Right lobe of liver (tissue), 6 donors: Measurements from ENCODE around the gene PRDM16. TPM values are rescaled to one million over a fixed set of nuclear protein-coding genes. Genes with fewer than 3 reads are reported as not detected.
A peak's percentile ranks its signal among the peaks of the same experiment; 100 is the strongest.

Experiments used
- ATAC-seq, 4 donors: fragments of 200-7000 bp; cut with Tn5 transposase; one replicate each; pipeline ENCODE4 v1.9.1; 2020; ENCODE audit warnings: mild to moderate bottlenecking in 4 of 4, moderate library complexity in 4 of 4
- DNase-seq, 3 donors: peaks; one replicate each; pipeline ENCODE4 v3.0.0-alpha.2; 2020
- H3K27ac ChIP-seq, 3 donors: fragments of 200-600 bp; one replicate each; pipeline ENCODE4 v1.8.0; 2022
- H3K27me3 ChIP-seq, 2 donors: fragments of 200-600 bp; one replicate each; pipeline ENCODE4 v1.8.0; 2022
- H3K36me3 ChIP-seq, 4 donors: fragments of 200-600 bp; sonication (generic) in 1 of 4; one replicate each; pipeline versions ENCODE4 v1.5.1 to v1.8.0; 2017 to 2022; ENCODE audit warnings: control low read depth in 1 of 4
- H3K4me1 ChIP-seq, 4 donors: fragments of 200-600 bp; sonication (generic) in 1 of 4; one replicate each; pipeline versions ENCODE4 v1.5.1 to v1.8.0; 2017 to 2022; ENCODE audit warnings: control low read depth in 1 of 4
- H3K4me3 ChIP-seq, 3 donors: fragments of 200-600 bp; one replicate each; pipeline ENCODE4 v1.8.0; 2022
- H3K9me3 ChIP-seq, 4 donors: fragments of 200-600 bp; sonication (generic) in 1 of 4; one replicate each; pipeline versions ENCODE4 v1.5.1 to v1.8.0; 2017 to 2022; ENCODE audit warnings: control low read depth in 1 of 4
- CTCF ChIP-seq, 4 donors: fragments of 200-600 bp in 3 of 4; fragments of 450-650 bp in 1 of 4; IDR thresholded peaks; one replicate each; pipeline versions ENCODE4 v1.5.1 to v1.8.0; 2016 to 2022; ENCODE audit warnings: antibody characterized with exemption in 4 of 4, mild to moderate bottlenecking in 2 of 4
- POLR2A ChIP-seq: fragments of 450-650 bp; IDR thresholded peaks from one replicate; pipeline ENCODE4 v1.6.1; 2017; ENCODE audit warnings: antibody characterized with exemption, mild to moderate bottlenecking
- WGBS: methylation state at CpG from one replicate; pipeline ENCODE4 v1.1.6; 2018; ENCODE audit warnings: low coverage, low lambda C conversion rate; ENCODE audit not compliant: insufficient coverage; ENCODE audit errors: missing lambda C conversion rate; 5-methylcytosine and 5-hydroxymethylcytosine counted together
- intact Hi-C, 2 donors: fragments of 100-400 bp; cut with DNase I; formaldehyde crosslinking; loops; one replicate each; pipeline versions ENCODE4 v1.11.2 to v1.14.1; 2022
- total RNA-seq, 6 experiments: library from RNA; depleted of rRNA in 2 of 6; stranded (reverse); fragments of >200 nt in 2 of 6; fragmentation: NEBNext Ultra II Directional in 3 of 6; extraction: Animal tissue kit (Norgen Biotek cat#: 25700) in 3 of 6; gene quantifications; one replicate each; pipeline versions ENCODE4 v1.1.0 to v1.2.4, GENCODE V29; 2016 to 2023
- donor health status: DM: no; HTN: yes; CAD: no.
- donor health status: DM: no; HTN: no; CAD: no.
- donor health status: DM: no; HTN: no; CAD: no.
- donor health status: DM: no; HTN: yes; CAD: no.
- donor health status: DM: no; HTN: yes; CAD: no.

The PRDM16 gene
- total RNA-seq, 6 experiments from 2014 or later = 0.06 to 0.75 (median 0.28) TPM

GRCh38 chr1:3472088-3472850, 403.3 kb downstream of the PRDM16 start:
- no peaks in the 10 kb centered on the region for H3K27me3 ChIP-seq
- no peak for DNase-seq
- H3K4me3 ChIP-seq = no peak overlapping the region
- H3K36me3 ChIP-seq = no peaks in the 10 kb centered on the region
- no peak for TF ChIP-seq CTCF (IDR thresholded peaks at IDR 0.05)
- intact Hi-C loops = no loop called here
- H3K9me3 ChIP-seq = no peaks in the 10 kb centered on the region
- no peaks in the 10 kb centered on the region for H3K4me1 ChIP-seq
- no peak for ATAC-seq
- WGBS = 83% methylated on average over 7 of the region's 25 CpGs
- H3K27ac ChIP-seq = no peak overlapping the region

- Histone ChIP-seq H3K4me1 (no peaks in the 10 kb centered on the region), H3K27me3 (no peaks in the 10 kb centered on the region), H3K27ac (no peak overlapping the region), H3K9me3 (no peaks in the 10 kb centered on the region), H3K4me3 (no peak overlapping the region), H3K36me3 (no peaks in the 10 kb centered on the region)
- no peak for ATAC-seq
- WGBS = no CpG with 5 or more reads among the region's 17 CpGs
- intact Hi-C loops = no loop called here
- TF ChIP-seq CTCF (IDR thresholded peaks at IDR 0.05) (no peak), POLR2A (no peak)
- DNase-seq = no peak
These were observed 403.9 kb downstream of the PRDM16 start for GRCh38 chr1:3472906-3473305.

GRCh38 chr1:3473381-3473844, 404.4 kb downstream of the PRDM16 start:
- DNase-seq (no peak), ATAC-seq (peak in 1 of 4 donors; percentile 12)
- Histone ChIP-seq H3K27me3 (no peaks in the 10 kb centered on the region), H3K4me1 (no peaks in the 10 kb centered on the region), H3K4me3 (no peak overlapping the region), H3K9me3 (no peaks in the 10 kb centered on the region), H3K36me3 (no peaks in the 10 kb centered on the region), H3K27ac (no peak overlapping the region)
- intact Hi-C loops = no loop called here
- TF ChIP-seq CTCF (IDR thresholded peaks at IDR 0.05) = no peak
- no peak for TF ChIP-seq POLR2A
- 62% methylated on average over 6 of the region's 20 CpGs for WGBS

- no peak overlapping the region for H3K4me3 ChIP-seq
- intact Hi-C loops = no loop called here
- no peak overlapping the region for H3K27ac ChIP-seq
- no peaks in the 10 kb centered on the region for H3K27me3 ChIP-seq
- no CpG with 5 or more reads among the region's 8 CpGs for WGBS
- no peaks in the 10 kb centered on the region for H3K9me3 ChIP-seq
- no peak for TF ChIP-seq CTCF (IDR thresholded peaks at IDR 0.05)
- TF ChIP-seq POLR2A = no peak
- ATAC-seq (no peak), DNase-seq (no peak)
- no peaks in the 10 kb centered on the region for H3K36me3 ChIP-seq
- H3K4me1 ChIP-seq = no peaks in the 10 kb centered on the region
These were observed 405.0 kb downstream of the PRDM16 start for GRCh38 chr1:3474016-3474415.
